ENCODE measurements around the gene TMEM207. TPM values are rescaled to one million over a fixed set of nuclear protein-coding genes. Genes with fewer than 3 reads are reported as not detected.

The TMEM207 gene
- polyA plus RNA-seq, 3 donors = not detected

DNA sequence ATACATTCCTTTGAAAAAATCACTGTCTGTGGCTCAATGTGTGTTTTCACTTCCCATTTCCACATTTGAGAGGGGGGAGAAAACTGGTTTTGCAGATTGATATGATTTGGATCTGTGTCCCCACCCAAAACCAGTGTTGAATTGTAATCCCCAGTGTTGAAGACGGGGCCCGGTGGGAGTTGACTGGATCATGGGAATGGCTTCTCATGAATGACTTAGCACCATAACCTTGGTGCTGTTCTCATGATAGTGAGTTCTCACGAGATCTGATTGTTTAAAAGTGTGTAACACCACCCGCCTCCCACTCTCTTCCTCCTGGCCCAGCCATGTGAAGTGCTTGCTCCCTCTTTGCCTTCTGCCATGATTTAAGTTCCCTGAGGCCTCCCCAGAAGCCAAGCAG, 16.1 kb downstream of the TMEM207 start:
- no peaks in the 10 kb centered on the region for H3K9me3 ChIP-seq (replicated peaks in 1 of 2; ENCODE audit: control insufficient read depth in 1 of 2, insufficient read depth in 1 of 2, low read length in 2 of 2)
- Mint-ChIP-seq H3K27me3 (ENCODE audit: low read depth in 3 of 3) (peaks cover 2 to 5% (median 4%) of the 10 kb centered on the region in 3 donors), H3K9me3 (peaks cover 0 to 6% (median 0%) of the 10 kb centered on the region in 7 donors), H3K36me3 (no peaks in the 10 kb centered on the region), H3K27ac (peak overlapping the region in 1 of 7 donors; percentile 8), H3K4me3 (no peak overlapping the region), H3K4me1 (no peaks in the 10 kb centered on the region)
- H3K4me3 ChIP-seq (replicated peaks in 1 of 3; ENCODE audit: low read depth in 2 of 3, low read length in 3 of 3) = no peak overlapping the region
- H3K4me1 ChIP-seq (ENCODE audit: control insufficient read depth in 1 of 2, insufficient read depth in 2 of 2, low read length in 2 of 2) = no peaks in the 10 kb centered on the region
- no peak for DNase-seq
- H3K27ac ChIP-seq (ENCODE audit: low read depth in 1 of 2, low read length in 2 of 2) = no peak overlapping the region
- no peaks in the 10 kb centered on the region for H3K27me3 ChIP-seq (ENCODE audit: control insufficient read depth in 2 of 2, insufficient read depth in 2 of 2, low read length in 2 of 2)
- no peaks in the 10 kb centered on the region for H3K79me2 ChIP-seq (ENCODE audit: insufficient read depth, low read length)
- H3K4me2 ChIP-seq (replicated peaks; ENCODE audit: extremely low read depth, low read length, poor library complexity, severe bottlenecking) = no peak overlapping the region
- intact Hi-C loops (cut with micrococcal nuclease) = no loop called here
- no peak overlapping the region for H2AFZ ChIP-seq (ENCODE audit: insufficient read depth, low read depth, low read length, poor library complexity, severe bottlenecking)
- no peaks in the 10 kb centered on the region for H4K20me1 ChIP-seq (ENCODE audit: insufficient read depth, low read length)
- no peaks in the 10 kb centered on the region for H3K36me3 ChIP-seq (replicated peaks in 1 of 2; ENCODE audit: control insufficient read depth in 1 of 2, insufficient read depth in 2 of 2, low read length in 2 of 2)
- H3K9ac ChIP-seq (ENCODE audit: insufficient read depth, low read length, poor library complexity, severe bottlenecking) = no peak overlapping the region
- TF ChIP-seq, protein P1, sequence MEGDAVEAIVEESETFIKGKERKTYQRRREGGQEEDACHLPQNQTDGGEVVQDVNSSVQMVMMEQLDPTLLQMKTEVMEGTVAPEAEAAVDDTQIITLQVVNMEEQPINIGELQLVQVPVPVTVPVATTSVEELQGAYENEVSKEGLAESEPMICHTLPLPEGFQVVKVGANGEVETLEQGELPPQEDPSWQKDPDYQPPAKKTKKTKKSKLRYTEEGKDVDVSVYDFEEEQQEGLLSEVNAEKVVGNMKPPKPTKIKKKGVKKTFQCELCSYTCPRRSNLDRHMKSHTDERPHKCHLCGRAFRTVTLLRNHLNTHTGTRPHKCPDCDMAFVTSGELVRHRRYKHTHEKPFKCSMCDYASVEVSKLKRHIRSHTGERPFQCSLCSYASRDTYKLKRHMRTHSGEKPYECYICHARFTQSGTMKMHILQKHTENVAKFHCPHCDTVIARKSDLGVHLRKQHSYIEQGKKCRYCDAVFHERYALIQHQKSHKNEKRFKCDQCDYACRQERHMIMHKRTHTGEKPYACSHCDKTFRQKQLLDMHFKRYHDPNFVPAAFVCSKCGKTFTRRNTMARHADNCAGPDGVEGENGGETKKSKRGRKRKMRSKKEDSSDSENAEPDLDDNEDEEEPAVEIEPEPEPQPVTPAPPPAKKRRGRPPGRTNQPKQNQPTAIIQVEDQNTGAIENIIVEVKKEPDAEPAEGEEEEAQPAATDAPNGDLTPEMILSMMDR (IDR thresholded peaks at IDR 0.05) = no peak
- WGBS (ENCODE audit: insufficient coverage) = 94% methylated on average over 4 of the region's 4 CpGs

DNA sequence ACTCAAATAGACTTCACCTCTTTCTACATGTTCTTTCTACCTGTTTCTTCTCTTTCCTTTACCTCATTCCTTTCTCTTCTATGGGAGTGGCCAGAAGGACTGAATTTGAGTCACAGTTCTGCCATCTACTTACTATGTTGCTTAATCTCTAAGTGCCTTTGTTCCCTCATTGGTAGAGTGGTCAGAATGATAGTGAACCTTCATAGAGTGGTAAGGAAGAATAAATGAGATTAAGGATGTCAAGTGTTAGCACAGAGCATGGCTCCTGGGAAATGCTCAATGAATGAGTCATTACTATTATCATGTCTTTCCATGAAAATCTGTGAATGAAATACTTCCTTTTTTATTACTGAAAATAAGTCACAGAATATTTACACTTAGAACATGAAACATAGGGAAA, 17.5 kb downstream of the TMEM207 start:
- Histone ChIP-seq H3K36me3 (replicated peaks in 1 of 2; ENCODE audit: control insufficient read depth in 1 of 2, insufficient read depth in 2 of 2, low read length in 2 of 2) (no peaks in the 10 kb centered on the region), H3K27ac (ENCODE audit: low read depth in 1 of 2, low read length in 2 of 2) (no peak overlapping the region), H4K20me1 (ENCODE audit: insufficient read depth, low read length) (no peaks in the 10 kb centered on the region), H3K79me2 (ENCODE audit: insufficient read depth, low read length) (no peaks in the 10 kb centered on the region), H3K4me3 (replicated peaks in 1 of 3; ENCODE audit: low read depth in 2 of 3, low read length in 3 of 3) (no peak overlapping the region), H3K27me3 (ENCODE audit: control insufficient read depth in 2 of 2, insufficient read depth in 2 of 2, low read length in 2 of 2) (no peaks in the 10 kb centered on the region), H2AFZ (ENCODE audit: insufficient read depth, low read depth, low read length, poor library complexity, severe bottlenecking) (no peak overlapping the region), H3K4me1 (ENCODE audit: control insufficient read depth in 1 of 2, insufficient read depth in 2 of 2, low read length in 2 of 2) (no peaks in the 10 kb centered on the region), H3K9me3 (replicated peaks in 1 of 2; ENCODE audit: control insufficient read depth in 1 of 2, insufficient read depth in 1 of 2, low read length in 2 of 2) (no peaks in the 10 kb centered on the region), H3K9ac (ENCODE audit: insufficient read depth, low read length, poor library complexity, severe bottlenecking) (no peak overlapping the region), H3K4me2 (replicated peaks; ENCODE audit: extremely low read depth, low read length, poor library complexity, severe bottlenecking) (no peak overlapping the region)
- H3K27ac Mint-ChIP-seq = no peak overlapping the region
- no peaks in the 10 kb centered on the region for H3K36me3 Mint-ChIP-seq
- peak in 1 of 3 donors; percentile 4 for DNase-seq
- H3K27me3 Mint-ChIP-seq (ENCODE audit: low read depth in 3 of 3) = peaks cover 2 to 5% (median 4%) of the 10 kb centered on the region in 3 donors
- H3K9me3 Mint-ChIP-seq = peaks cover 0 to 6% (median 0%) of the 10 kb centered on the region in 7 donors
- TF ChIP-seq, protein P1 (IDR thresholded peaks at IDR 0.05) = no peak
- H3K4me1 Mint-ChIP-seq = no peaks in the 10 kb centered on the region
- intact Hi-C loops (cut with micrococcal nuclease) = no loop called here
- peak overlapping the region in 1 of 2 donors; percentile 8 for H3K4me3 Mint-ChIP-seq
